MV-4-11 (cell line): Measurements from ENCODE around the gene WDR89.
"Not testable (repeated sequence)": the region's sequence is repeated elsewhere in the genome, so short reads cannot be mapped to it uniquely, and the experiment has no call there.

Source experiments
- DNase-seq: peaks from one replicate; lab custom pipeline; 2025; lab: John Stamatoyannopoulos, UW

The WDR89 gene

GRCh38 chr14:63654346-63654745 lies 12.7 kb upstream of the WDR89 start:
- DNase-seq: no peak

DNA sequence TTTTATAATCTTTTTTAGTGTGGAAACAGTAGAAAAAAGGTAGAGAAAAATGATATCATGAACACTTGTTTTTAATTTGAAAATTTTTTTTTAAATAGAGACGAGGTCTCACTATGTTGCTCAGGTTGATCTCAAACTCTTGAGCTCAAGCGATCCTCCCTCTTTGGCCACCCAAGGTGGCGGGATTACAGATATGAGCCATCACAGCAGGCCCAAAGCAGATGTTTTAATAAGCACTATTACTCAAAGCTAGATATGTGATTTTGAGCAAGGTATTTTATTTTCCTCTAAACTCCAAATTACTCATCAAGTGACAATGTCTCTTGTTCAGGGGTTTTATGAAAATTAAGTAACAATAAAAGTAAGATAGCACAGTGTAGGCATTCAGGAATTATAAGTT lies 10.7 kb upstream of the WDR89 start:
- no peak for DNase-seq

- DNase-seq: no peak
These were observed 8.7 kb upstream of the WDR89 start for GRCh38 chr14:63650256-63650952.

GRCh38 chr14:63647696-63648410 lies 6.2 kb upstream of the WDR89 start:
- DNase-seq: no peak

GRCh38 chr14:63644741-63645140 lies 3.1 kb upstream of the WDR89 start:
- no peak for DNase-seq

- DNase-seq: no peak
These were observed 1.1 kb upstream of the WDR89 start for GRCh38 chr14:63642656-63643382.

DNA sequence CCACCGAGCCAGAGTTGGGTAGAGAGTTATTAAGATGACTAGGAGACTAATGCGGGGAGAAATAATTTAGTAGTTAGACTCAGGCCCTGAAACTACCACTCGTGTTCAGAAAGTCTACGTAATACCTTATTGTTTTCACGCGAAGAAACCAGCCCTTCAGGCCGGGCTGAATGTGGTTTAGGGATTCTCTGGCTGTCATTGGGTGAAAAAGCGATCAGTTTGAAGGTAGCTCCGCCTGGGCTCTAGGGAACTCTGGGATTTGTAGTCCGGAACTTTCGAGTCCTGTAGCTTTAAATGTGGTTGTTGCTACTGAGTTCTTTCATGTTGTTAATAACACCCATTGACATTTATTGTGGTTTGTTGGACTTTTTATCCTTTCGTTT lies 549 bp upstream of the WDR89 start:
- peak; percentile 93 for DNase-seq

DNA sequence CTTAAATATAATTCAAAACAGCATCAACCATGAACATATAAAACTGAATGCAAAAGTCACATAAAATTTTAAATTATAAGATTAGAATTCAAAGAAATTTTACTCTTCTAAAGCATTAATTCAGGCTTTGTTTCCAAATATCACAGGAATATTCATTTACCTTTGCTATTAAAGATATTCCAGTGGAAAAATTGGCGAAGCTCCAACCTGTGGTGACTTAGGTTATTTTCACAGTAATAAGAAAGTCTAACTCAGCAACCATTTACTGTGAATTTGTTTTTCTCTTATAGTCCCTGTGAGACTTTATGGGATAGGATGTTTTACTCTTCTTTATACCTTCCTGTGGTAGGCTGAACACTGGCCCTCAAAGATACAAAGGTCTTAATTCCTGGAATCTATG lies 3.2 kb downstream of the WDR89 start:
- DNase-seq: no peak

- DNase-seq: not testable (repeated sequence)
These were observed 5.5 kb downstream of the WDR89 start for GRCh38 chr14:63636094-63636635.

- no peak for DNase-seq
These were observed 7.9 kb downstream of the WDR89 start for GRCh38 chr14:63633801-63634200.

GRCh38 chr14:63632932-63633514 lies 8.6 kb downstream of the WDR89 start:
- peak; percentile 28 for DNase-seq

DNA sequence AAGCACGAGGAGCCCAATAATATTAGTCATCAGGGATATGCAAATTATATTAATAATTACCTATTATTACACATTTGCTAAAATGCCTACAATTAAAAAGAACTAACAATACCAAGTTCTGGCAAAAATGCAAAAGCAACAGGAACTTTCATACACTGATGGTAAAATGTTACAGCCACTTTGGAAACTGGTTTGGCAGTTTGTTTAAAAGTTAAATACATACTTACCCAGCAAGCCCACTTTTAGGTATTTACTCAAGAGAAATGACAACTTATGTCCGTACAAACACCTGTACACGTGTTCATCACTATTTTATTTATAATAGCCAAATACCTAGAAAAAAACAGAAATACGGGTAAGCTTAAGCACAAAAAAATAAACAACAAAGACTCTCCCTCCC lies 17.0 kb downstream of the WDR89 start:
- no peak for DNase-seq

GRCh38 chr14:63624203-63624602 lies 17.5 kb downstream of the WDR89 start:
- DNase-seq: no peak

DNA sequence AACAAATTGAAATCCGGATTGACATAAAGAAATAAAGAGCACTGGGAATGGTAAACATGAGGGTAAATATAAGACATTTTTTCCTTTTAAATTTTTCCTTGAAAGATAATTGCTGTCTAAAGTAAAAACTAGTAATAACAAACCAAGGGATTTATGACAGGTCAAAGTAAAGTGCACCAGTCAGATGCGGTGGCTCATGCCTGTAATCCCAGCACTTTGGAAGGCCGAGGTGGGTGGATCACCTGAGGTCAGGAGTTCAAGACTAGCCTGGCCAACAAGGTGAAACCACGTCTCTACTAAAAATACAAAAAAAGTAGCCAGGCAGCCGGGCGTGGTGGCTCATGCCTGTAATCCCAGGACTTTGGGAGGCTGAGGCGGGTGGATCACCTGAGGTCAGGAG lies 19.7 kb downstream of the WDR89 start:
- DNase-seq: not testable (repeated sequence)

DNA sequence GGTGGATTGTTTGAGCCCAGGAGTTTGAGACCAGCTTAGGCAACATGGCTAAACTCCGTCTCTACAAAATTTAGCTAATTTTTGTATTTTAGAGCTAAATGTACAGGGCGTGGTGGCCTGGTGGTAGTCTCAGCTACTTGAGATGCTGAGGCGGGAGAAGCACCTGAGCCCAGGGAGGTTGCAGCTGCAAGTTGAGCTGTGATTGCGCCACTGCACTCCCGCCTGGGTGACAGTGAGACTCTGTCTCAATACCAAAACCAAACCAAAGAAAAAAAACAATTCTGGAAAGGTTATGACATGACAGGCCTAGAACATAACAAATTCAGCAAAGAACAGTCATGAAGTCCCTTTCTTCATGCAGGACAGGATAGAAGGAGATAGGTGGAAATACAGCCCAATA lies 25.7 kb downstream of the WDR89 start:
- DNase-seq: peak; percentile 62

GRCh38 chr14:63614679-63615363 lies 26.9 kb downstream of the WDR89 start:
- DNase-seq: no peak

DNA sequence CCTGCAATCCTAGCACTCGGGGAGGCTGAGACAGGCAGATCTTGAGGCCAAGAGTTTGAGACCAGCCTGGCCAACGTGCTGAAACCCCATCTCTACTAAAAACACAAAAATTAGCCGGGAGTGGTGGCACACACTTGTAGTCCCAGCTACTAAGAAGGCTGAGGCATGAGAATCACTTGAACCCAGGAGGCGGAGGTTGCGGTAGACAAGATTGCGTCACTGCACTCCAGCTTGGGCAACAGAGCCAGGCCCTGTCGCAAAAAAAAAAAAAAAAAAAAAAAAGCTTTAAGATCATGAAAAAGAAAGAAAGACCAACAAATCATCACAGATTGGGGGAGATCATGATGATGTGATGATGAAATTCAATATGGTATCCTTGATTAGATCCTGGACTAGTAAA lies 30.6 kb downstream of the WDR89 start:
- DNase-seq: peak; percentile 73

GRCh38 chr14:63605041-63605532 lies 36.6 kb downstream of the WDR89 start:
- DNase-seq: no peak

DNA sequence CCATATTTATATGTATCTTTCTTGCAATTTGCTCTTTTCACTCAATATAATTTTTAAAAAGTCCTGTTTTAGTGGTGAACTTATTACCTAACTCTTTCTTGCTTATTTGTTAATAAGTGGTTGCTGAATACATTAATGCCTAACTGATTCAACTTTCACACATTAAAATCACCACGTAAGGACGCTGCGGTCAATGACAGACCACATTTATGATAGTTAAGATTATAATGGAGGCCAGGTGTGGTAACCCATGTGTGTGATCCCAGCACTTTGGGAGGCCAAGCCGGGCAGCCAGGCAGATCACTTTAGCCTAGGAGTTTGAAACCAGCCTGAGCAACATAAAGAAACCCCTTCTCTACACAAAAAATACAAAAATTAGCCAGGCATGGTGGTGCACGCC lies 37.0 kb downstream of the WDR89 start:
- DNase-seq: no peak

DNA sequence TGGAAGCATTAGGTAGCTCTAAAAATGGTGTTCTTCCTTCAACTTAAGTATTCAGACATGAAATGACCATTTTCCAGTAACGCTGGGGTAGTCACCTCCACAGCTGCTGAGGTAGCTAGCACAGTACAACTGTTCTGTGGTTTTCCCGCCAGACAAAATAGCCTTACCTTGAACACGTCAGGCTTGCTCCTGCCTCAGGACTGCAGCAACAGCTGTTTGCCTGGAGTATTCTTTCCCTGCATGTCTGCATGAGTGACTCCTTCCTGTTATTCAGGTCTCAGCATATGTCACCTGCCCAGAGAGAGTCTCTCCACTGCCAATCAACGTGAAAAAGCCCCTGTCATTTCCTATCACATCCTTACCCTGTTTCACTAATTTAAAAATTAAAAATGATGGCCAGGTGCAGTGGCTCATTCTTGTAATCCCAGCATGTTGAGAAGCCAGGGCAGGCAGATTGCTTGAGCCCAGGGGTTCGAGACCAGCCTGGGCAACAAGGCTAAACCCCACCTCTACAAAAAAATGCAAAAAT lies 37.9 kb downstream of the WDR89 start:
- DNase-seq: no peak

- DNase-seq: no peak
These were observed 42.9 kb downstream of the WDR89 start for GRCh38 chr14:63598807-63599206.
